Astrocyte (in vitro differentiated cells and primary cell): ENCODE data around the gene IGHMBP2.

Experiments
- CTCF ChIP-seq: IDR thresholded peaks from 2 replicates; pipeline ENCODE4 v1.5.1; 2011; ENCODE audit warnings: low read depth, mild to moderate bottlenecking, inconsistent platforms, low read length, moderate library complexity; ENCODE audit not compliant: insufficient read depth
- EZH2 ChIP-seq: IDR thresholded peaks from 2 replicates; pipeline ENCODE4 v1.6.1; 2012; ENCODE audit warnings: mild to moderate bottlenecking, low read length, inconsistent platforms; ENCODE audit not compliant: insufficient read depth

- TF ChIP-seq CTCF = no peak
- no peak for TF ChIP-seq EZH2
These were observed 34.4 kb downstream of the IGHMBP2 start for GRCh38 chr11:68938088-68938487.
